OCI-LY1 (cell line): ENCODE results near the gene WFDC12.

ENCODE experiments used
- CTCF ChIP-seq: fragments of 200-600 bp; sonication (generic), shearing (Covaris generic); IDR thresholded peaks from 2 replicates; pipeline ENCODE4 v1.5.1; 2017; ENCODE audit warnings: mild to moderate bottlenecking, antibody characterized with exemption, low read length, moderate library complexity, mixed read lengths
- EZH2 ChIP-seq: fragments of 200-600 bp; sonication (generic), shearing (Covaris generic); IDR thresholded peaks from 2 replicates; pipeline ENCODE4 v1.8.0; 2017; ENCODE audit warnings: borderline replicate concordance, mixed run types, mild to moderate bottlenecking, antibody characterized with exemption, low read length, moderate library complexity, mixed read lengths

GRCh38 chr20:45153147-45153546, 28.9 kb upstream of the WFDC12 start:
- TF ChIP-seq CTCF (no peak), EZH2 (no peak)
